AG10803 (cell line): ENCODE data around the gene INAFM2.

Source experiments
- DNase-seq: peaks from one replicate; pipeline ENCODE4 v3.0.0; 2010; ENCODE audit warnings: low read depth
- H3K4me3 ChIP-seq: 2 replicates; pipeline ENCODE4 v1.5.1; 2011; ENCODE audit warnings: mild to moderate bottlenecking, low read length, control low read depth
- TF ChIP-seq, protein P1 (sequence below): conservative IDR thresholded peaks from 2 replicates; pipeline ENCODE4 v1.5.1; 2011; ENCODE audit warnings: mild to moderate bottlenecking, low read length, control low read depth, inconsistent platforms

Gene INAFM2

DNA sequence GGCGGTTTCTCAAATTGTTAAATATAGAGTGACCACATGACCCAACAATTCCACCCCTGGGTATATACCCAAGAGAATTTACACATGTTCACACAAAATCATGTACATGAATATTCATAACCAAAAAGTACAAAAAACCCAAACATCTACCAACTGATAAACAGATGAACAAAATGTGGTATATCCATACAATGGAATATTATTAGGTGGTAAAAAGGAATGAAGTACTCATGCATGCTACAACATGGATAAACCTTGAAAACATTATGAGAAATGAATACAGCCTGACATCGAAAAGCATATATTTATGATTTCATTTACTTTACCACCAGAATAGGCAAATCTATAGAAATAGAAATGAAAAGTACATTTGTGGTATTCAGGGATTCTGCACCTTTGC is 23.1 kb upstream of the INAFM2 start:
- DNase-seq, result no peak
- H3K4me3 ChIP-seq, result no peak overlapping the region
- TF ChIP-seq, protein P1, sequence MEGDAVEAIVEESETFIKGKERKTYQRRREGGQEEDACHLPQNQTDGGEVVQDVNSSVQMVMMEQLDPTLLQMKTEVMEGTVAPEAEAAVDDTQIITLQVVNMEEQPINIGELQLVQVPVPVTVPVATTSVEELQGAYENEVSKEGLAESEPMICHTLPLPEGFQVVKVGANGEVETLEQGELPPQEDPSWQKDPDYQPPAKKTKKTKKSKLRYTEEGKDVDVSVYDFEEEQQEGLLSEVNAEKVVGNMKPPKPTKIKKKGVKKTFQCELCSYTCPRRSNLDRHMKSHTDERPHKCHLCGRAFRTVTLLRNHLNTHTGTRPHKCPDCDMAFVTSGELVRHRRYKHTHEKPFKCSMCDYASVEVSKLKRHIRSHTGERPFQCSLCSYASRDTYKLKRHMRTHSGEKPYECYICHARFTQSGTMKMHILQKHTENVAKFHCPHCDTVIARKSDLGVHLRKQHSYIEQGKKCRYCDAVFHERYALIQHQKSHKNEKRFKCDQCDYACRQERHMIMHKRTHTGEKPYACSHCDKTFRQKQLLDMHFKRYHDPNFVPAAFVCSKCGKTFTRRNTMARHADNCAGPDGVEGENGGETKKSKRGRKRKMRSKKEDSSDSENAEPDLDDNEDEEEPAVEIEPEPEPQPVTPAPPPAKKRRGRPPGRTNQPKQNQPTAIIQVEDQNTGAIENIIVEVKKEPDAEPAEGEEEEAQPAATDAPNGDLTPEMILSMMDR, result no peak

DNA sequence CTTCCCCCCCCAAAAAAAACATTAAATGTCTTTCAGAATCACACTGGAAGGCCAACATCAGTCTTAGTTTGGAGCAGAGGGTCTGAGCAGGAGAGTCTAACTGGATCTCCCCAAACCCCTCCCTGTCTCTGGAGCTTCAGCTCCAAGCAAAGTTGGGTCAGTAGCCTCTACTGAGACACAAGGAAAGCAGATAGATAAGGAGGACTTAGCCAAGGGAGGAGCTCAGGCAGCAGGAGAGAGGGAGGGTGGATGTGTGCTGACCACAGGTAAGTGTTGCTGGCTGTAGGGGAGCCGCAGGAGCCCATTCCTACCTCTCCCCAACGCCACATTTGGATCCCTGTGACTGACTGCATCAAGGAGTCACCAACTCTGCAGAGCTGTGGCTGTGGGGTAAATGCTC is 22.7 kb upstream of the INAFM2 start:
- TF ChIP-seq, protein P1, result no peak
- no peak for DNase-seq
- H3K4me3 ChIP-seq, result no peak overlapping the region

DNA sequence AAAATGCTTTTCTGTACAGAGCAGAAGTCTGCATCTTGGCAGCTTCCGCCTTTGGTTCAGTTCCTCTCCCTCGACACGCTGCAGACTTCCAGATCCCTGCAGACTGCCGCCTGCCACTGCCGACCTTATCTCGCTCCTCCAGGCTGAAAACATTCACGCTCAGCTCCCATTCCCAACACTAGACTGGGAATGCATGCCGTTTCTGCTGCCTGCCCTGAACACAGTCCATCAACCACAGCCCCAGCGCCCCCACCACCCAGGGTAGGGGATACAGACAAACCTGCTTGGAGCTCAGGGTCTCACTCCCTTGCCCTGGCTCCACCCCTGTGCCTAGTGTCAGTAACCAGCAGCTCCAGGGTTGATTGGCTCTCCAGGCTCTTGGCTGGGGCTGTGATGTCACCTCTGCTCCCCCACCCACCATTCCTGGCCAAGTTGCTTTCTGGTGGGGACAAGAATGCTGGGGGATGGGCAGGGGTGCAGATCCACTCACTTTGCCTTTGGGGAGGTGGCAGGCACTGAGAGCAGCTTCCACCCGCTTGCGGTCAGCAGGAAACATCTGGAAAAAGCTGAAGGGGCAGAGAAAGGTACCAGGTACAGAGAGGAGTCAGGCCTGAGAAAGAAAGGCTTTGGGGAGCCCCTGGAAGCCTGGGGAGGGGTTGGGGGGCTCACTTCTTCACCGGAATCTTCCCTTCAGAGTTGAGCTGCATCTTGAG is 21.9 kb upstream of the INAFM2 start:
- no peak for DNase-seq
- no peak overlapping the region for H3K4me3 ChIP-seq
- TF ChIP-seq, protein P1, result no peak

DNA sequence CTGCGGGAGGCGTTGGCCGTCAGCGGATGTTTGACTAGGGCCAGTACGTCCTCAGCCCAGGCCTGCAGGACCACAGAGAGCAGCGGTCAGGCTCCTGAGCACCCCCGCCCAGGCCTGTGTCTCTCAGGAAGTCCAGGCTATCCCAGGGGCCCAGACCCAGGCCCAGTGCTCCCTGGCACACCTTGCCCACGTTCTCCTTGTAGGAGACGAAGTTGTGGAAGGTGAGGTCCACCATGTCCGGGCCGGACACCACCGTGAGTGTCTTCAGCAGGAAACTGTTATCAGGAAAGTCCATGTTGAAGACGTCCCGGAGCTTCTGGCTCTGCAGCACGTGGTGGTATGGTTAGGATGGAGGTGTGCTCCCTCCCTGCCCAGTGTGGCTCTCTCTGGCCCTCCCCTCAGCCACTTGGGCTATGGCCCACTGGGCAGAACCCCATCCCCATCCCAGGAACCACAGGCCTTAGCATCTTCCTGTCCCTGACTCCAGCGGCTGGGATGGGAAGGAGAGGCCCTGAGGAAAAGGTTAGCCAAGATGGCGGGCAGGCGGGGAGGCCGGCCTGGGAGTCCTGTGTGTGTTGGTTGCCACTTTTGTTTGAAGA is 21.1 kb upstream of the INAFM2 start:
- no peak for DNase-seq
- TF ChIP-seq, protein P1, result no peak
- H3K4me3 ChIP-seq, result no peak overlapping the region

DNA sequence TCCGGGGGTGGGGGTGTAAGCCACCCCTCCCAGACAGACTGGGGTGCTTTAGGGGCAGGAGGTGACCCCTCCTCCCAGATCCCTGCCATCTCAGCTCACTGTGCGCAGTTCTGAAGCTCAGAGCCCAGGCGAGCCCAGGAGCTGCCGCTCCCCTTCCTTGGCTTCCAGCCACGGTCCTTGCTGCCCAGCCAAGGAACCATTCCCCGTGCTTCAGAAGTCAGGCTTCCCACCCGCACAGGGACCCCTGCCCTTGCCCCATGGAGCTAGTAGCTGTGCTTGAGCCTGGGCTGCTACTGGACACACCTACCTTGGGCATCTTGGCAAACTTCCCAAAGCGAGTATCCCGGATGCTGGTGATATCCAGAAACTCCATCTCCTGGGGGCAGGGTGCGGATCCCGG is 20.5 kb upstream of the INAFM2 start:
- TF ChIP-seq, protein P1, result no peak
- no peak overlapping the region for H3K4me3 ChIP-seq
- DNase-seq, result no peak

DNA sequence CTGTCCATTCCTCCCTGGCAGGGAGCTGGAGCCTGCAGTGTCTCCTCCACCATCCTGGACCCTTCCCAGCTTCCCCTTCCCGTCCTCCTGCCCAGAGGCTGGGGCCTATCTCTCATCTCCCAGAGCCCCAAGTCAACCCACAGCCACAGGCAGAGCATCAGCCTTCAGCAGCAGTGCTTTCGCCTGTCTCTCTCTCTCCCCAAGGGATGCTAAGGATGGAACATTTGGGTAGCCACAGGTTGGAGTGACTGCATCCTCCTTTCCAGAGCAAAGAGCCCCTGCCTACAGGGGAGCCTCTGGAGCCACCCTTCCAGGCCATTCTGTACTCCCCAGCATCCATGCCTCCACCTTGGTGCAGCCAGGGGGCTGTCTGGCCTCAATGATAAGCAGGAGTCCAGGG is 19.9 kb upstream of the INAFM2 start:
- no peak for DNase-seq

More for the DNA sequence above, 19.9 kb upstream of the INAFM2 start:
- no peak overlapping the region for H3K4me3 ChIP-seq
- TF ChIP-seq, protein P1, result no peak
